ENCODE data around the gene TAPT1. TPM values are rescaled to one million over a fixed set of nuclear protein-coding genes. Genes with fewer than 3 reads are reported as not detected.

TAPT1 gene
- polyA plus RNA-seq, 1 of the 3 experiments (the other 2 are of a cell fraction) = 6.2 TPM

DNA sequence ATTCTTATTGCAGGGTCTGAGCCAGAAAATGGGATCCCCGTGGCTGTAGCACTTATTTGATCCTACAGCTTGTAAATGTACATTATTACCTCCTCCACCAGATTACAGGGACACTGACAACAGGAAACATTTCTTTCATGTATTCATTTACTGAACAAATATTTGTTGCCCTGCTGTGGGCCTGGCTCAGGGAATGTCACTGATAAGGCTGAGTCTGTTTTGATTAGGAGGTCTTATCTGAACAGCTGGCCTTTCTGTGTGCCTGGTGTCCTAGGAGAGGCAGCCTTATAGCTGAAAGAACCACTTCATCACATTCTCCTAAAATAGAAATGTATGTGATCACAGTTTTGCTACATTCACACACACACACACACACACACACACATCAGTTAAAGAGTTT lies 96.9 kb downstream of the TAPT1 start:
- peak; percentile 80 for DNase-seq
- TF ChIP-seq NRF1 (IDR thresholded peaks at IDR 0.05; ENCODE audit: low read depth, low read length) = no peak
- no peak for TF ChIP-seq REST (IDR thresholded peaks at IDR 0.05; ENCODE audit: low read depth, low read length)
- no peak for TF ChIP-seq ZBTB33 (IDR thresholded peaks at IDR 0.05; ENCODE audit: borderline replicate concordance, low read depth)
- TF ChIP-seq, protein P1, sequence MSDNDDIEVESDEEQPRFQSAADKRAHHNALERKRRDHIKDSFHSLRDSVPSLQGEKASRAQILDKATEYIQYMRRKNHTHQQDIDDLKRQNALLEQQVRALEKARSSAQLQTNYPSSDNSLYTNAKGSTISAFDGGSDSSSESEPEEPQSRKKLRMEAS (IDR thresholded peaks at IDR 0.05; ENCODE audit: low read depth) = no peak
- TF ChIP-seq RAD21 (IDR thresholded peaks at IDR 0.05; ENCODE audit: low read length) = no peak; the same call in 1 of the 2 replicates
- TF ChIP-seq ELF1 (IDR thresholded peaks at IDR 0.05) = no peak
- TF ChIP-seq CHD2 (IDR thresholded peaks at IDR 0.05; ENCODE audit: low read length, partially characterized antibody) = peak; percentile 93
- TF ChIP-seq TEAD4 (IDR thresholded peaks at IDR 0.05; ENCODE audit: borderline replicate concordance, insufficient read depth) = no peak
- TF ChIP-seq, protein P2, sequence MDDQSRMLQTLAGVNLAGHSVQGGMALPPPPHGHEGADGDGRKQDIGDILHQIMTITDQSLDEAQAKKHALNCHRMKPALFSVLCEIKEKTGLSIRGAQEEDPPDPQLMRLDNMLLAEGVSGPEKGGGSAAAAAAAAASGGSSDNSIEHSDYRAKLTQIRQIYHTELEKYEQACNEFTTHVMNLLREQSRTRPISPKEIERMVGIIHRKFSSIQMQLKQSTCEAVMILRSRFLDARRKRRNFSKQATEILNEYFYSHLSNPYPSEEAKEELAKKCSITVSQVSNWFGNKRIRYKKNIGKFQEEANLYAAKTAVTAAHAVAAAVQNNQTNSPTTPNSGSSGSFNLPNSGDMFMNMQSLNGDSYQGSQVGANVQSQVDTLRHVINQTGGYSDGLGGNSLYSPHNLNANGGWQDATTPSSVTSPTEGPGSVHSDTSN (IDR thresholded peaks at IDR 0.05) = no peak
- no peak for TF ChIP-seq FOSL2 (IDR thresholded peaks at IDR 0.05; ENCODE audit: borderline replicate concordance, low read depth)
- TF ChIP-seq MEF2A (IDR thresholded peaks at IDR 0.05; ENCODE audit: borderline replicate concordance, low read depth) = no peak
- TF ChIP-seq FOXJ3 (CRISPR knock-in tag; IDR thresholded peaks at IDR 0.05) = peak; percentile 91
- no peak for TF ChIP-seq EZH2phosphoT487 (IDR thresholded peaks at IDR 0.05; ENCODE audit: borderline replicate concordance, low read depth)
- TF ChIP-seq FOXM1 (IDR thresholded peaks at IDR 0.05; ENCODE audit: low read depth) = no peak
- peak in 1 of 2 experiments; percentile 96; a peak in 2 of 4 replicates for TF ChIP-seq EP300 (IDR thresholded peaks at IDR 0.05; ENCODE audit: borderline replicate concordance in 1 of 2, low read depth in 1 of 2, low read length in 1 of 2)
- no peak for TF ChIP-seq YY1 (IDR thresholded peaks at IDR 0.05; ENCODE audit: low read depth)
- TF ChIP-seq GATA2 (CRISPR knock-in tag; IDR thresholded peaks at IDR 0.05) = peak; percentile 99
- TF ChIP-seq TCF12 (IDR thresholded peaks at IDR 0.05) = peak; percentile 75
- peak; percentile 55; the same call in 1 of the 2 replicates for TF ChIP-seq POLR2AphosphoS5 (IDR thresholded peaks at IDR 0.05; ENCODE audit: low read depth, low read length)
- no peak for TF ChIP-seq GABPA (IDR thresholded peaks at IDR 0.05; ENCODE audit: low read depth)
- no peak for TF ChIP-seq RFX5 (IDR thresholded peaks at IDR 0.05; ENCODE audit: low read length)
- peak; percentile 100 for TF ChIP-seq RCOR1 (IDR thresholded peaks at IDR 0.05; ENCODE audit: low read length)
- TF ChIP-seq, protein P3, sequence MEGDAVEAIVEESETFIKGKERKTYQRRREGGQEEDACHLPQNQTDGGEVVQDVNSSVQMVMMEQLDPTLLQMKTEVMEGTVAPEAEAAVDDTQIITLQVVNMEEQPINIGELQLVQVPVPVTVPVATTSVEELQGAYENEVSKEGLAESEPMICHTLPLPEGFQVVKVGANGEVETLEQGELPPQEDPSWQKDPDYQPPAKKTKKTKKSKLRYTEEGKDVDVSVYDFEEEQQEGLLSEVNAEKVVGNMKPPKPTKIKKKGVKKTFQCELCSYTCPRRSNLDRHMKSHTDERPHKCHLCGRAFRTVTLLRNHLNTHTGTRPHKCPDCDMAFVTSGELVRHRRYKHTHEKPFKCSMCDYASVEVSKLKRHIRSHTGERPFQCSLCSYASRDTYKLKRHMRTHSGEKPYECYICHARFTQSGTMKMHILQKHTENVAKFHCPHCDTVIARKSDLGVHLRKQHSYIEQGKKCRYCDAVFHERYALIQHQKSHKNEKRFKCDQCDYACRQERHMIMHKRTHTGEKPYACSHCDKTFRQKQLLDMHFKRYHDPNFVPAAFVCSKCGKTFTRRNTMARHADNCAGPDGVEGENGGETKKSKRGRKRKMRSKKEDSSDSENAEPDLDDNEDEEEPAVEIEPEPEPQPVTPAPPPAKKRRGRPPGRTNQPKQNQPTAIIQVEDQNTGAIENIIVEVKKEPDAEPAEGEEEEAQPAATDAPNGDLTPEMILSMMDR (IDR thresholded peaks at IDR 0.05) = no peak
- no peak for TF ChIP-seq NFIC (IDR thresholded peaks at IDR 0.05; ENCODE audit: borderline replicate concordance)

More for the DNA sequence above, 96.9 kb downstream of the TAPT1 start:
- no peaks in the 10 kb centered on the region for H3K79me2 ChIP-seq (ENCODE audit: insufficient read depth)
- no peaks in the 10 kb centered on the region for H3K36me3 ChIP-seq (replicated peaks in 1 of 2; ENCODE audit: control insufficient read depth in 1 of 2, insufficient read depth in 2 of 2, low read length in 1 of 2)
- no peaks in the 10 kb centered on the region; the same call in 1 of the 2 replicates for H3K27me3 ChIP-seq (ENCODE audit: insufficient read depth)
- peaks cover 0 to 8% of the 10 kb centered on the region in 2 experiments; a peak in 2 of 4 replicates for H3K4me1 ChIP-seq (ENCODE audit: control insufficient read depth in 1 of 2, insufficient read depth in 2 of 2, low read depth in 1 of 2, low read length in 1 of 2)
- WGBS (ENCODE audit: low lambda C conversion rate) = 4% methylated on average over 1 of the region's 1 CpG
- ChIA-PET POLR2A (no interaction called here), CTCF (interaction anchor here (0.5 to 1.5 kb wide), 5 partner anchors 11 to 1878 kb away, joined by 3 to 6 read pairs (median 3); no protein-coding TSS in a partner anchor)
- no peaks in the 10 kb centered on the region for H4K20me1 ChIP-seq (ENCODE audit: insufficient read depth)
- no peaks in the 10 kb centered on the region for H3F3A ChIP-seq (replicated peaks; ENCODE audit: insufficient read depth)
- H3K27ac ChIP-seq (ENCODE audit: low read depth in 2 of 2, low read length in 1 of 2) = no peak overlapping the region; a peak in 1 of 4 replicates
- H2AFZ ChIP-seq (ENCODE audit: low read depth) = no peak overlapping the region
- no peaks in the 10 kb centered on the region for H3K9me3 ChIP-seq
- no peak overlapping the region for H3K4me2 ChIP-seq
- H3K4me3 ChIP-seq (ENCODE audit: low read depth in 2 of 2, low read length in 1 of 2) = no peak overlapping the region
- H3K9ac ChIP-seq = no peak overlapping the region
- H3K9me2 ChIP-seq = no peaks in the 10 kb centered on the region
